Breast epithelium (tissue), 3 donors: ENCODE data around the gene RPL10.

Source experiments
- CTCF ChIP-seq, 3 donors: fragments of 450-650 bp; IDR thresholded peaks; one replicate each; pipeline ENCODE4 v1.5.1; 2016 to 2017; ENCODE audit warnings: antibody characterized with exemption in 3 of 3, mild to moderate bottlenecking in 3 of 3, moderate library complexity in 3 of 3
- POLR2A ChIP-seq: fragments of 450-650 bp; IDR thresholded peaks from one replicate; pipeline ENCODE4 v1.6.1; 2016; ENCODE audit warnings: antibody characterized with exemption, mild to moderate bottlenecking, moderate library complexity

- no peak for TF ChIP-seq CTCF (IDR thresholded peaks at IDR 0.05)
- TF ChIP-seq POLR2A, result peak; percentile 33
These were observed 30.3 kb downstream of the RPL10 start, which contains the start of gene ATP6AP1 for GRCh38 chrX:154428176-154429171.
